Activated CD4-positive, alpha-beta T cell treated with anti-CD3 and anti-CD28 coated beads for 24 hours (primary cell): ENCODE data around the gene DAAM2.
A peak's percentile ranks its signal among the peaks of the same experiment; 100 is the strongest.

ENCODE experiments used
- DNase-seq, 2 donors: peaks; one replicate each; pipeline ENCODE4 v3.0.0-alpha.2; 2020; ENCODE audit warnings: low read depth in 2 of 2

DAAM2 gene

DNA sequence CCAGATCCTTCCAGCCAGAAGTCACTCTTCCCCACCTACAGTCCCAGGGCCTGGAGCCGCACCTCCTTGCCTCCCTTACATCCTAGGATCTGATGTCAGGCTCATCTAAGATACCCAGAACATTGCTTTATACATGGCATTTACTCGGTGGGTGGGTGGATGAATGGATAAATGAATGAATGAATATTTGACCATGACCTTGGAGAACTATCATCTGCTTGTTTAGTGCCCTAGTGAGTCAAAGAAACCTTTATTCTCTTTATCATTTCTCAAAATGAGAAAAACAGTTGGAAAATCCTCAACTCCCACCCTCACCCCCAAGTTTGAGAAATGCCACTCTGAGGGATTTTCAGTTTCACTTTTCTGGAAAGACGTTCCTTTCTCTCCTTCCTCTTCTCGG is 56.0 kb downstream of the DAAM2 start:
- no peak for DNase-seq

DNA sequence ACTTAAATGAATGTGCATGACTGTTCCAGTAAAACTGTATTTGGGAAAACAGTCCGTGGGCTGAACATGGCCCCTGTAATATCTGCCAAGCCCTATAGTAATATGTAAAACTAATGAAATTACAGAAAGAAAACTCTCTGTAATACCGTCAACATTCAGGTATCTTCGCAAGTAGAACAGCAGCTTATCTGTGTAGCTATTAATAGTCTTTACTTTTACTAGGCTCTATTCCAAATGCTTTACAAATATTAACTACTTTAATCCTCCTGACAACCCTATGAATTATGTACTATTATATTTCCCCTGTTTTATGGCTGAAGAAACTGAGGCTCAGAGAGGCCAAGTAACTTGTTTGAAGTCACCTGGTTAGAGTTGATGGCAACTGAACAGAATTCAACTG is 57.1 kb downstream of the DAAM2 start:
- no peak for DNase-seq

DNA sequence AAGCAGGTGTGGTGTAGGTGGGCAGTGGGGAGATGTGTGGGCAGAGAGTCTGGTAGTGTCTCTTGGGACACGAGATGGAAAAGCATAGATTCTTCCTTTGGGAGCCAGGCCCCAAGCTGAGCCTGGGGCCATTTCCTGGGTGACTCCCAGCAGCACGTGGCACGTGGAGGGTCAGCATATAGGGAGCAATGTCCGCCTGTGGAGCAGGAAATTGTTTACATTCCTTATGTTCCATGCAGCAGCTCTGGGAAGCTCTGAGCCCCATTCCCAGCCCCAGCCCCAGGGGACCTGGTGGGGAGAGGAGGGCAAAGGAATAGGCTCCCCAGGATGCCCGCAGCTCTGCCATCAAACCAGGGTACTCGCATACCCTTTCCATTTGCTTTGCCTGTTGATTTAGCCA is 57.6 kb downstream of the DAAM2 start:
- no peak for DNase-seq

DNA sequence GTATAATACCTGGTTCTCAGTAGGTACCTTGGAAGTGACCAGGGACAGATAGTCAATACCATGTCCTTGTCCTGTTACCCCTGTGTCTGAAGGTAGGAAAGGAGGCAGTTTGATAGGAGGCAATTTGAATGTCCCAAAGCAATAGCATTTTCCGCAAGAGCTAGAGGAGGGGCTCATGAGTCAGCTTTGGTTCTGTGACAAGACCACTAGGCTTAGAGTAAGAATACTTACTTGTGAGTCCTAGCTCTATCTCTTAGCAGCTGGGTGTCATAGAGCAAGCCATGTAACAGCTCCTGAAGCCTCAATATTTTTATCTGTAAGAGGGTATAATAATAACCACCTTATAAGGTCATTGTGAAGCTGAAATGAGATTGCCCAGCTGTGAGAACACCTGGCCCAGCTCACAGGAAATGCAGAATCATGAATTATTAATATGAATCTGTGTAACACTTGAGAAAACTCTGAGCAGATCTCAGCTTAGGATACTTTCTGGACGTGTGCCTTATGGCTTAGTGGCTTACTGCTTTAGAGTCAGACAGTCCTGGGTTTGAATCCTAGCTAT is 58.6 kb downstream of the DAAM2 start:
- DNase-seq: no peak

DNA sequence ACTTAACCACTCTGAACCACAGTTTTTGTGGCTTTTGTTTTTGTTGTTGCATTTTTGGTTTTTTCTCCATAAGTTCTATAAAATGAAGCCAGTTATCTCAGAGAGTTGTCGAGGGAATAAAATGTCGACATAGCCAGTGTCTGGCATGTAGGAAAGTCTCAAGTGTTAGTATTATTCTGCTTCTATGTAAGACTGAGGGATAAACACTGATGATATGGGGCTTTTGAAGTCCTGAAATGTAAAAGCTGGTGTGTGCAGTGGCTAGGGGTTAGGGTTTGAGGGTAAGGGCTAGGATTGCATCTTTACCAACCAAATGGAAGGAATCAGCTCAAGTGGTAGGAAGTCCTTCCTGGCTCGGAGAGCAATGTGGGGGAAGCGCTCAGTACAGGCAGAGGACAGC is 59.2 kb downstream of the DAAM2 start:
- no peak for DNase-seq

DNA sequence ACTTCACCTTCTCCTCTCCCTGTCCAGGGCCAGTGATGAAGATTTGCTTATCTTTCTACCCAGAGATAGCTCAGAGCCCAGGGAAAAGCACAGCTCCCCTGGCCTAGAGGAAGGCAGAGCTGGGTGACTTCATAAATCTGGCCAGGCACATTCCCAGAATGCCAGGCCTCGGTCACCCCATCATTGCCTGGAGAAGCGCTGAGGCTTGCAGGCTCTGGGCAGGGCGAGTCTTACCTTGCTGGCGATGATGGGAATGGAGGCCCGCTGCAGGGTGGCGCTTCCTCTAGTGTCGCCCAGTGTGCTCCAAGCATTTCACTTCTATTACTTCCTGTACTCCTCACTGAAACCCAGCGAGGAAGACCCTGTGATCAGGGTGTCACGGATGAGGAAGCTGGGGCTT is 60.1 kb downstream of the DAAM2 start:
- no peak for DNase-seq

DNA sequence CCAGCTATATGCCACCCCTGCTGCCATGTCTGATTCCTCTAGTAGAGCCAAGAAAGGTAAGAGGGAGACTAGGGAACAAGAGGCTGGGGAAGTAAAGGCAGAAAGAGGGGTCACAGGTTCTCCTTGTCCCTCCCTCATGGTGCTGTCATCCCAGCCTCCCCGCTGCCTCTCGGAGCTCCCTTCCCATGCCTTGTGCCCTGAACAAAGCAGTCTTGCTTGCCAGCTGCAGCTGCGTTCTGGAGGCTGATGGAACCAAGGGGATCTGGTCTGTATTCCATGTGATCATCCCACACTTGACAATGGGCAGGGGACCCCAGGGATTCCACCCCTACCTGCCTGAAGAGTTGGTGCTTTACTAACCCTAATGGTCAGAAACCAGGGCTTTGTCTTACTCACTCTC is 61.4 kb downstream of the DAAM2 start:
- no peak for DNase-seq

DNA sequence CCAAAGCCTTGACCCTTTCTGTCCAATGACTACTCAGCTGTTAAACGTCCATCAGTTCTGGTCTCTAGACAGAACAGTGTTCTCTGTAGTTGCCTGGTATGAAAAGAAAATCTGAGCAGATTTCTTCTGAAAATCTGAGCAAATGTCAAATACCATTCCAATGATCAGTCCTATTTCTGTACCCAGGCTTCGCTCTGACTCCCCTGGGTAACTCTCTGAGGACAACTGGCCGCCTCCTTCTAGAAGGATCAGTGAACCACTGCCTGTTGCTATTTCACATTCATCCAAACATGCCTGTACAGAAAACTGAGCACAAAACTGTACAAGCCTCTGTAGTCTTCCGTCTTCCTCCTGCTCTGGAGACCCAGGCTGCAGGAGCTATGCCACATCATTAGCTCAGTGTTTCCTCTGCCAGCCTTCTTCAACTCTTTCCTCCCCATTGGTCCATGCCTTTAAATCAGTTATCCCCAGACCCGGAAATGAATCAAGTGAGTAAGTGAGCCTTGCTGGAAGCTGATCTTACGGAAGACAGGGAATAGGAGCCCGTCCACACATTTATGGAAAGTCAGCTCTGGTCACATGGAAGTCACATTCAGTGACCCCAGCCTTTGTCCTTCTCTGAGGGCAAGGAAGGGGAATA is 63.3 kb downstream of the DAAM2 start:
- DNase-seq: no peak

DNA sequence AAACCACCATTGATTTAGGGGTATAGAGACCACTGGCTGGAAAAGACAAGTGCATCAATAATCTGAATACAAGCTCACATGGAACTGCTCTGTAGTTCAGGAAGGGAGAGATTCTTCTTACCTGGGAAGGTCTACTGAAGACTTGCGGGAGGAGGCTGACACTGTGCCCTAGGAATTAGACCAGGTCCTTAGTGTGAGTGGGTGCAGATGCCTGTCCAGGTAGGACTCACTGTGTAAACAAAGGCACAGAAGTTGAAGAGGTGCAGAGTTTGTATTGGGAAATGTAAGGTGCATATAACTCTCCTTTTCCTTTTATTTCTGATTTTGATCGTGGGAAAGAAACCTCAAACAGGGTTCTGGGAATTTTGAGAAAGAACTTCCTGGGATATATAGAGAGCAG is 66.8 kb downstream of the DAAM2 start:
- DNase-seq: no peak

DNA sequence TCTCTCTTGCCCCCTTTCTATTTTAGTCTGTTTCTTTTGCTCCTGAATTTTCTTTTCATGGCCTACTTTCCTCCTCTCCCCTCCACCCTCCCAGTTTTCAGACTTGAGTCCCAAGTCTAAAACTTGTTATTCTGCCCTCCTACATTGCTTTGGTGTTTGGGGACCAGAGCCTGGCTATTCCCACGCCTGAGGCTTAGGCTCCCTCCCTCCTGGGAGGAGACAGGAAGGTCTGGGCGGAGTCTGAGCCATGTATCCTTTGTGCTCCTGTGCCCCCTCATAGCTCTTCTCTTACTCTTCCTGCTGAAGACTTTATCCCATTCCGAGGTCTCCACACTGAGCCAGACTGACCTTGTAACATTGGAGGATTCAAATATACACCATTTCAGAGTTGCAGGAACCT is 69.5 kb downstream of the DAAM2 start:
- no peak for DNase-seq

DNA sequence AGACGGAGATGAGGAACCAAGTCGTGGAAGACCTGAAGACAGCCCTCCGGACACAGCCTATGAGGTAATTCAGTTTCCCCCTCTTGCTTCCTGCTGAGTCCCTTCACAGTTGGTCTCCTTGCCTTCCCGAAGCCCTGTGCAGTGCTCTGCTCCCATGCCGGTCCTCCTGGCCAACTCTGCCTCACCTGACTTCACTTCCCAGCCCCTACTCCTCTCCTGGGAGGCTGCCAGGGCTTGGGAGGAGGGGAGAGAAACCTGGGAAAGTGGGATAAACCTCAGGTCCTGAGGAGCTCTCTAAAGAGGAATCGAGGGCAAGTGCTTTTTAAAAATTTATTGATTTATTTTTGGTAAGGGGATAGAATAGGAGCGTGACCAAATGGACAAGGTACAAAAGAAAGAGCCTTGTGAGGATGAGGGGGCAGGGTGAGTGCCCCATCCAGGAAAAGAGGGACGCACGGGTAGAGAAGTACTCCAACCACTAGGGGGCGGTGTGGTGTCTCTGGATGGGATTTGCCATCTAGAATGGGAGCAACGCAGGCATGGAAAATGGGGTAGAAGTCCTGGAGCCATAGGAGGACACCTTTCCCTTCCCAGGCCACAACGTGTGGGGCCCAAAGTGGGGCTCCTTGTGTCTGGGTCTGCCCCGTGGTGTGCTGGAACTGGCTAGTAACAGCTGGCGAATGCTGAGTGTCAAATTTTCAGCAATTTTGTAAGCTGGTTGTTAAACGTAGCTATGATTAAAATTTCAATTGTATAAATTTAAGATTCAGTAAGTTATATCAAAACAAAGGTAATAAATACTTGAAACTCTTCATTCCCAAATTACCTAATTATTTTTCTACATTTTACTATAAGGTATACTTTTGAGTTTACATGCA is 73.1 kb downstream of the DAAM2 start:
- DNase-seq: peak; percentile 46 to 48

DNA sequence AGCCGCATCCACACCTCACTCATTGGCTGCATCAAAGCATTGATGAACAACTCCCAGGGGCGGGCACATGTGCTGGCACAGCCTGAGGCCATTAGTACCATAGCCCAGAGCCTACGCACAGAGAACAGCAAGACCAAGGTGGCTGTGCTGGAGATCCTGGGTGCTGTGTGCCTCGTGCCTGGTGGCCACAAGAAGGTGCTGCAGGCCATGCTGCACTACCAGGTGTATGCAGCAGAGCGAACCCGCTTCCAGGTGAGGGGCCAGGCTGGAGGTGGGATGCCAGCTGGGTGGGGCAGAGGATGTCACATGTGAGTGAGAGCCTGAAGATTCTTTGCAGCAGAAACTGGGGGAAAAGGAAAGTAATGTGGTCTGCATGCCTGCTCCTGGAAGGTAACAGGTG is 75.4 kb downstream of the DAAM2 start:
- no peak for DNase-seq

DNA sequence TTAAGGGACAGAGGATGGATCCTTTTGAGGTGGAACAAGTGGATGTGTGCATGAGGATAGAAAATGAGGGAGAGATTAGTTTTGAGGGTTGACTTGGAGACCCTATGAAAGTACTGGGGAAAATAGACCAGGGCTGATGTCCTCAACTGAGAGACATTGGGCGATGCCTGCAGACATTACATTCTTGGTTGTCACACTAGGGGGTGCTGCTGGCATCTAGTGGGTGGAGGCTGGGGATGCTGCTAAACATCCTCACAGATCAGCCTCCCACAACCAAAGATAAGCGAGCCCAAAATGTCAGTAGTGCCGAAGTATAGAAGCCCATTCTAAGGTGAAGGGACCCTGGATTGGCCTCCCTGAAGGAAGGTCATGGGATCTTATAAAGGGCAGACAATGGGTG is 78.8 kb downstream of the DAAM2 start:
- no peak for DNase-seq

DNA sequence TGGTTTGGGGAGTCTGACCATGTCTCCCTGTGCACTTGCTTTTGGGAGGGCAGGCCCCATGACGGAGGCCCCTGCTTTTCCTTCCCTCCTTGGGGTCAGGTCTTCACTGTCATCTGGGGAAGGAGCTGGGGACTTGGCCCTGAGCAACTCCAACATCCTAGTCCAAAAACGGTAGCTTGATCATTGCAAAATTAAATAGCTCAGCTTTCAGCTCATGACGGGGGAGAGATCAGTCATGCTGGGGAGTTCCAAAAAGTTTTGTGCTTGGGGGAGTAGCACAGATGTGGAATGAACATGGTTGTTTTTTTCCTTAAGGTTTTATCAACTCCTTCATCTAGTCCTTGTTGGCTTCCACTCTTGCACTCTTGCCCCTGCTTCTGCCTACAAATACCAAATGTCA is 81.3 kb downstream of the DAAM2 start:
- DNase-seq: no peak

DNA sequence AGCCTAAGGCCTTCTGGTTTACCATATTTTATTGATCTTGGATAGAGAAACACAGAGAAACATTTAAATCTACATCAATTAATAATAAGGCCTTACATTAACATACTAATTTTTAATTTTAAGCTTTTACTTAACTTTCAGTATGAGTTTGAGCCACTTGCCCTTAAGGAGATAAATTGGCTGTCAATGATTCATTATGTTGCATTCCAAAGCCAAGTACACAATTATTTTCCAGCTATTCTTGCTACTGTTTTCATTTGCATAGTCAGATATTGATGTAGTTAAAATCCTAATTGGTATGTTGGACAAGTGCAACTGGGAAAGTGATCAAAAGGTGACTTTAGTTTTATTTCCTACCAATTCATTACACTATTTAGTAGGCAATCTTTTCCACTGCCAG is 83.9 kb downstream of the DAAM2 start:
- no peak for DNase-seq

DNA sequence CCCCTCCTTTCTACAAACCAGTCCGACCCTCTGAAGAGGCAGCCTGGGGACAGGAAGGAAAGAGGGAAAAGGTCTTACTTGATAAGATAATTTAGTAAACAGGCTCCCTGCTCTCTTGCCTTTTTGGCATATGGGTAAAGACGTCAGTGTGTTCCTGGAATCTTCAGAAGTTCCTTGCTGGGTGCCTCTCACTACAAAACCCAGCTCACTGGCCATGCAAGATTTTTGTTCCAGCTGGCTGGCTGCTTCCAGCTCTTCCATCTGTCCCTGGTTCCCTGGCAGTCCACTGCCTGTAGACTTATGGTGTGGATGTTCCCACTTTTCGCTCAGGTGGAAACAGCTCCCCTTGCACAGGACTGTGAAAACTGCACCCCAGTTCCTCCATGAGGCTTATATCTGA is 84.7 kb downstream of the DAAM2 start:
- no peak for DNase-seq

DNA sequence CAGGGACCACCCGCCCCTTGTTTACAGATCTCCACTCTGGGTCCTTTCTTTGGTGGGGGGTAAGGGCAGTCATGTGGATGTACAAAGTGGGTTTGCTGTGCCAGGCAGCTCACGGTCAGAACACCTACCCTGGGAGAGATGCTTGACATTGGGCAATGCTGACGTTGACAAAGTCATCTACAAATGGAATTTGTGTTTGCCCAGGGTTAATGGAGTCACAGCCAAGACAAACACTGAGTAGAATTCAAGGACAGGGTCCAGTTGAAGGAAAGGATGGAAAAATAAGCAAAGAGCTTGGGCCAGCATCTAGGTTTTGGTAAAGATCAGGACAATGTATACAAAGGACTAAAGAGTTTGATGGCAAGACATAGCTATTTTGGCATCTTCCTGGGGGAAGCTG is 87.4 kb downstream of the DAAM2 start:
- no peak for DNase-seq

DNA sequence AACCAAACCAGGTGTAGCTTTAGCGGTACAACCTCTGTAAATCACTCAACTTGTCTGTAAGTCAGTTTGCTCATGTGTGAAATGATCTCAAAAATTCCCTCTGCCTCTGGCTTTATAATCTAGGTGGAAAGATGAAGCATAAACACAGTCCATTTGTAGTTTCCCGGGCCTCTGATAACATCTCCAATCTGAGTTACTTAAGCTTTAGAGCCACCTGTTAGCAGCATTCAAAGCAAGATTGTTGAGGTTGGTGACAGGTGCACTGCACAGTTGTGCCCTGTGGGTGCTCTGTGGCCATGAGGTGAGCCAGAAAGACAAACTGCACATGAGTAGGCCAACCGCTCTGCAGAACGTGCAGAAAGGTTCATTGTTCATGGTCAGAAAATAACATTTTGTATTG is 88.4 kb downstream of the DAAM2 start:
- no peak for DNase-seq

DNA sequence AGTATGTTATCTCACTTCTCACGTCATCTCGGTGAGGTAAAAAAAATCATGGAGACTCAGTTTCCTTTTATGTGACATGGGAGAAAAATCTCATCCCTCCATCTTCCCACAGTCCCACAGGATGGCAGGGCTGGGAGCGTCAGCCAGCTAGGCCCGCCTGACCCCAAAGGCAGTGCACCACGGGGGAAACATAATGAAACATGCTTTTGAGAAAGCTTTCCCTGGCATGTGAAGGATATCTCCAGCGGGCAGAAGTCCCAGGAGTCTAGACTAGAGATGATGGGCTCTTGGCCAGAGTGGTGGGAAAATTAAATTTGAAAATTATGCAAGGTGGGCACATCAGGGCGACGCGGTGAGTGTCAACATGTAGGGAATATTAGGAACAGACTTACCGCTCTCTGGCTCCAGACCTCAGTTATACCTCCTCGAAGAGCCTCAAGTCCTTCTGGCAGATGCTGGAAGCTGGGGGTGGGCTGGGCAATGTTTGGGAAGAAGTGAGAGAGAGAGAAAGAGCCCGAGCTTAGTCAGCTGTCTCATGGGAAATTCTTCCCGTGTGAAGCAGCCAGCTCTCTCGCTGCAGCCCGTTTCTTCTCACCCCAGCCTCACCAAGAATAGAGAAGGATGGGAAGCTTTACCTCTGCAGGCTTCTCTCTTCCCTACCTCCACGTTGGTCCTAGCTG is 89.8 kb downstream of the DAAM2 start:
- no peak for DNase-seq

DNA sequence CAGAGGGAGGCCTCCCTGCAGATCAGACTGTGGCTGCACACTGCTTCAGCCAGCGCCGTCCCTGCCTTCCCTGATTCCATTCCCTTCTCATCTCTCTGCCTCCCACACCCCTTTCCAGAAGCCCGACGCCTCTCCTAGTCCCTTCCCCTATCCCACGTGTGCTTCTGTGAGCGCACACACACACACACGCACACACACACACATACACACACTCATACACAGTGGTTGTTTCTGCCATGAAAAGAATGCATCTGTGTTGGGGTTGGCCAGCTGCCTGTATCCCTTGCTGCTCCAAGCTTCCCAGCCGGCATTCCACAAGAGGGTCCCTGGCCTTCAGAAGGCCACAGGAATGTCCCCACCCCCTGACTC is 90.3 kb downstream of the DAAM2 start:
- DNase-seq: no peak

DNA sequence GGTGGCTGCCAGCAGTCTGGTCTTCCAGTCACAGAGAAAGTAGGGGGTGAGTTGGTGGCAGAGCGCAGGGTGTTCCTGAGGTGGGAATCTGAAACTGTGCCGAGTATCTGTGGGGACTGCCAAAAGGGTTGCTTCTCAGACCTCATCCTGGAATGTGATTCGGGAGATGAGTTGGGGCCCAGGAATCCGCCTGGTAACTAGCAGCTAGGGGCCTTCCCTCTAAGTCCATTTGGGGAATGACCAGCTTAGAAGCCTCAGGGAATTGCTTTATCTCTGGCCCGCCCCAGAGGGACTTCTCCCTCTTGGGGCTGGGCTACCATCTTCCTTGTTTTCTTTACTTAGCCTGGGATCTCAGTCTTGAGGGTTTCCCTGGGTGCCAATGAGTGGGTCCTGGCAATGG is 92.5 kb downstream of the DAAM2 start:
- DNase-seq: no peak

DNA sequence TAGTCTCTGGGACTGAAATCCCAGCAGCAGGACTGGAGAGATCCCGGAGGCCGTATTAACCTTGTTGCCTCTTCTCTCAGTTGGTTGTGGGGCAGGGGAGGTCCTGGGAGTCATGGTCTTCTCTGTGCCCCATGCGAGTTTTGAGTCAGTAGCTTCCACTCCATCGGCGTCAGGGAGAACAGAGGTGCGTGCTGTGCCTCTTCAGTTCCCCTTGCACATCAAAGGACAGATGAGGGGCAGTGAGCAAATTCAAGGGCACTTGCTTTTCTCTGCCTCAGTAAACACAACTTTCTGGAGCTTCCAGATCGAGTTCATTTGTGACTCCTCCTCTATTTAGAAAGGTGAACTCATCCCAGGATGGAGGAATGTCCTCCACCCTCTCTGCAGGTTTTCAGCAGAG is 93.5 kb downstream of the DAAM2 start:
- DNase-seq: no peak

DNA sequence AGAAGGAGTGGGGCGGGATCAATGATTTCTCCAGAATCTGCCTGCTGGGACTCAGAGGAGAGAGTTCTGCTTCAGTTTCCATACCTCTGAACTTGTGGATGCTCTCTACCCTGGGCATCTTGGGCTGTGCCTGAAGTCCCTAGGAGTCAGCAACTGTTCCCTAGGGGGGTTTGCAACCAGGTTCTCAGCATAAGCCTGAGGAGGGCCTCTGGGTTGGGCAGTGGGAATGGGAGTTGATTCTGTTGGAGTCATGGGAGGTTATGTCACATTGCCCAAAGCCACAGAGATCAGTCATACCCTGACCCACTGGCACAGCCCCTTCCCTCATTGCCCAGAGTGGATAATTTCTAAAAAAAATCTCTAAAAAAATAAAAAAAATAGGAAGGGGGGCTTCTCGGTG is 94.7 kb downstream of the DAAM2 start:
- no peak for DNase-seq
